BLaER1 treated with 17β-estradiol and CSF1 and Interleukin-3, amounts not matched to agents 10 nM and 100 nM (cell line): ENCODE results near the gene TMEM169.

Source experiments
- H3K27ac ChIP-seq, 11 experiments: shearing (Covaris generic); formaldehyde crosslinking; 2 replicates each; pipeline ENCODE4 v1.8.1; 2022
- H3K27me3 ChIP-seq, 11 experiments: shearing (Covaris generic); formaldehyde crosslinking; 2 replicates each; pipeline ENCODE4 v1.8.1; 2022
- H3K36me3 ChIP-seq, 11 experiments: shearing (Covaris generic); formaldehyde crosslinking; 2 replicates each; pipeline ENCODE4 v1.8.1; 2022
- H3K4me1 ChIP-seq, 10 experiments: shearing (Covaris generic); formaldehyde crosslinking; 2 replicates each; pipeline ENCODE4 v1.8.1; 2022
- H3K4me2 ChIP-seq, 11 experiments: shearing (Covaris generic); formaldehyde crosslinking; 2 replicates each; pipeline ENCODE4 v1.8.1; 2022
- H3K4me3 ChIP-seq, 10 experiments: shearing (Covaris generic); formaldehyde crosslinking; 2 replicates each; pipeline ENCODE4 v1.8.1; 2022
- H3K9ac ChIP-seq, 11 experiments: shearing (Covaris generic); formaldehyde crosslinking; 2 replicates each; pipeline ENCODE4 v1.8.1; 2022
- H3K9me3 ChIP-seq, 11 experiments: shearing (Covaris generic); formaldehyde crosslinking; replicated peaks in 1 of 11; 2 replicates each; pipeline ENCODE4 v1.8.1; 2022
- H4K20me1 ChIP-seq, 11 experiments: shearing (Covaris generic); formaldehyde crosslinking; 2 replicates each; pipeline ENCODE4 v1.8.1; 2022
- Cebpa-rat ChIP-seq, 11 experiments: shearing (Covaris generic); IDR thresholded peaks; 2 replicates each; pipeline ENCODE4 v1.8.1; 2022

TMEM169 gene

GRCh38 chr2:216081487-216082116 is at the start of gene TMEM169, which contains the start of gene PECR:
TSS of gene TMEM169 (plus strand) at chr2:216081919. CDS start at chr2:216095964, 14,045 bp downstream.
TSS of gene PECR (minus strand) at chr2:216081809. CDS start at chr2:216081741, 68 bp downstream.
- H3K4me2 ChIP-seq = peak within 1 kb of the TSS; percentile 73 to 97 (median 92)
- H3K9ac ChIP-seq = peak within 1 kb of the TSS; percentile 8 to 62 (median 40); a peak in 16 of 22 replicates
- no peak within 1 kb of the TSS for H3K27ac ChIP-seq
- peaks cover 28 to 42% (median 40%) of the 10 kb centered on the region in 11 experiments for H3K27me3 ChIP-seq
- no peak for TF ChIP-seq Cebpa-rat (IDR thresholded peaks at IDR 0.05)
- H3K9me3 ChIP-seq = no peaks in the 10 kb centered on the region
- no peaks in the 10 kb centered on the region for H3K36me3 ChIP-seq
- peak within 1 kb of the TSS; percentile 42 to 70 (median 58) for H3K4me3 ChIP-seq
- peaks cover 27 to 40% (median 32%) of the 10 kb centered on the region in 10 experiments for H3K4me1 ChIP-seq
- H4K20me1 ChIP-seq = no peaks in the 10 kb centered on the region

- Histone ChIP-seq H3K4me3 (no peak overlapping the region), H4K20me1 (no peaks in the 10 kb centered on the region), H3K9me3 (no peaks in the 10 kb centered on the region), H3K9ac (no peak overlapping the region), H3K4me2 (peak overlapping the region in 1 of 11 experiments; percentile 18; a peak in 1 of 22 replicates), H3K4me1 (peaks cover 0 to 11% (median 0%) of the 10 kb centered on the region in 10 experiments; a peak in 4 of 20 replicates), H3K27me3 (no peaks in the 10 kb centered on the region), H3K27ac (no peak overlapping the region), H3K36me3 (no peaks in the 10 kb centered on the region)
- TF ChIP-seq Cebpa-rat (IDR thresholded peaks at IDR 0.05) = no peak
Observed at GRCh38 chr2:216031960-216032689, 49.6 kb upstream of the TMEM169 start.

- no peaks in the 10 kb centered on the region for H3K36me3 ChIP-seq
- no peak for TF ChIP-seq Cebpa-rat (IDR thresholded peaks at IDR 0.05)
- H3K4me3 ChIP-seq = no peak overlapping the region
- no peaks in the 10 kb centered on the region for H3K27me3 ChIP-seq
- H3K9ac ChIP-seq = no peak overlapping the region
- H3K9me3 ChIP-seq = no peaks in the 10 kb centered on the region
- no peak overlapping the region for H3K4me2 ChIP-seq
- peaks cover 0 to 11% (median 0%) of the 10 kb centered on the region in 10 experiments; a peak in 4 of 20 replicates for H3K4me1 ChIP-seq
- H3K27ac ChIP-seq = no peak overlapping the region
- no peaks in the 10 kb centered on the region for H4K20me1 ChIP-seq
Observed at GRCh38 chr2:216033403-216033802, 48.3 kb upstream of the TMEM169 start.

GRCh38 chr2:216034065-216034464 is 47.7 kb upstream of the TMEM169 start:
- Histone ChIP-seq H3K4me1 (peaks cover 0 to 11% (median 0%) of the 10 kb centered on the region in 10 experiments; a peak in 4 of 20 replicates), H3K9me3 (no peaks in the 10 kb centered on the region), H3K4me3 (no peak overlapping the region), H3K36me3 (no peaks in the 10 kb centered on the region), H4K20me1 (no peaks in the 10 kb centered on the region), H3K27ac (no peak overlapping the region), H3K27me3 (no peaks in the 10 kb centered on the region), H3K4me2 (no peak overlapping the region), H3K9ac (no peak overlapping the region)
- no peak for TF ChIP-seq Cebpa-rat (IDR thresholded peaks at IDR 0.05)

- Histone ChIP-seq H3K9me3 (no peaks in the 10 kb centered on the region), H4K20me1 (no peaks in the 10 kb centered on the region), H3K27me3 (no peaks in the 10 kb centered on the region), H3K9ac (no peak overlapping the region), H3K4me1 (peaks cover 0 to 4% (median 0%) of the 10 kb centered on the region in 10 experiments; a peak in 1 of 20 replicates), H3K36me3 (no peaks in the 10 kb centered on the region), H3K27ac (no peak overlapping the region), H3K4me2 (no peak overlapping the region), H3K4me3 (no peak overlapping the region)
- TF ChIP-seq Cebpa-rat (IDR thresholded peaks at IDR 0.05) = 0 out of 22 replicates have a peak, but pooled peaks of 1 of the 11 experiments have one; percentile 19
Observed at GRCh38 chr2:216039918-216040317, 41.8 kb upstream of the TMEM169 start.

GRCh38 chr2:216041438-216041837 is 40.3 kb upstream of the TMEM169 start:
- Histone ChIP-seq H4K20me1 (no peaks in the 10 kb centered on the region), H3K27ac (no peak overlapping the region), H3K27me3 (no peaks in the 10 kb centered on the region), H3K36me3 (no peaks in the 10 kb centered on the region), H3K4me1 (peaks cover 0 to 6% (median 0%) of the 10 kb centered on the region in 10 experiments; a peak in 1 of 20 replicates), H3K4me2 (no peak overlapping the region), H3K4me3 (no peak overlapping the region), H3K9ac (no peak overlapping the region), H3K9me3 (no peaks in the 10 kb centered on the region)
- no peak for TF ChIP-seq Cebpa-rat (IDR thresholded peaks at IDR 0.05)

- no peak overlapping the region for H3K4me2 ChIP-seq
- H3K27ac ChIP-seq = no peak overlapping the region
- H3K4me1 ChIP-seq = peaks cover 0 to 6% (median 0%) of the 10 kb centered on the region in 10 experiments; a peak in 1 of 20 replicates
- H3K9ac ChIP-seq = no peak overlapping the region
- no peaks in the 10 kb centered on the region for H3K9me3 ChIP-seq
- no peaks in the 10 kb centered on the region for H4K20me1 ChIP-seq
- no peaks in the 10 kb centered on the region for H3K36me3 ChIP-seq
- H3K4me3 ChIP-seq = no peak overlapping the region
- no peak for TF ChIP-seq Cebpa-rat (IDR thresholded peaks at IDR 0.05)
- H3K27me3 ChIP-seq = no peaks in the 10 kb centered on the region
Observed at GRCh38 chr2:216043949-216044348, 37.8 kb upstream of the TMEM169 start.

- H3K4me2 ChIP-seq = no peak overlapping the region
Observed at GRCh38 chr2:216044883-216045486, 36.7 kb upstream of the TMEM169 start.

GRCh38 chr2:216047397-216047796 is 34.3 kb upstream of the TMEM169 start:
- no peak overlapping the region for H3K9ac ChIP-seq
- peaks cover 0 to 6% (median 0%) of the 10 kb centered on the region in 10 experiments; a peak in 1 of 20 replicates for H3K4me1 ChIP-seq
- H3K36me3 ChIP-seq = no peaks in the 10 kb centered on the region
- H3K4me3 ChIP-seq = no peak overlapping the region
- H4K20me1 ChIP-seq = no peaks in the 10 kb centered on the region
- no peak for TF ChIP-seq Cebpa-rat (IDR thresholded peaks at IDR 0.05)
- H3K27ac ChIP-seq = no peak overlapping the region
- no peaks in the 10 kb centered on the region for H3K9me3 ChIP-seq
- H3K27me3 ChIP-seq = no peaks in the 10 kb centered on the region
- H3K4me2 ChIP-seq = no peak overlapping the region

More at GRCh38 chr2:216044883-216045486, 36.7 kb upstream of the TMEM169 start:
- Histone ChIP-seq H3K9me3 (no peaks in the 10 kb centered on the region), H4K20me1 (no peaks in the 10 kb centered on the region), H3K4me3 (no peak overlapping the region), H3K27ac (no peak overlapping the region), H3K9ac (no peak overlapping the region), H3K27me3 (no peaks in the 10 kb centered on the region), H3K36me3 (no peaks in the 10 kb centered on the region), H3K4me1 (peaks cover 0 to 6% (median 0%) of the 10 kb centered on the region in 10 experiments; a peak in 1 of 20 replicates)
- no peak for TF ChIP-seq Cebpa-rat (IDR thresholded peaks at IDR 0.05)
